ENCODE measurements around the gene PPIL1.

The PPIL1 gene

DNA sequence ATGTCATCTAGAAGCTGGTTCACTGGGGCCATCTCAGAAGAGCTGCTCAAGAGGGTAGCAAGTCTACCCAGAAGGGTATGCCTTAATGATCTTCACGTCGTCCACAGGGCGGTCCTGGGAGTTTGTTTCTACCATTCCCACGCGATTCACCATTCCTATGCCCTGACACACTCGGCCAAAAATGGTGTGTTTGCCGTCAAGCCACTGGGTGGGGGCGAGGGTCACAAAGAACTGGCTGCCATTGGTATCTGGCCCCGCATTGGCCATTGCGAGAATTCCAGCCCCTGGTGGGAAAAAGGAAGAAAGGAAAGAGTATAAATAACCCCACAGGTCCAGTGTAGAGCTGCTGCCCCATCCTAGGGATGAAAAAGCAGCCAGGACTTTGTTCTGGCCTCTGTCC lies 18.9 kb downstream of the PPIL1 start:
- DNase-seq (ENCODE audit: low read depth, low spot score): no peak

DNA sequence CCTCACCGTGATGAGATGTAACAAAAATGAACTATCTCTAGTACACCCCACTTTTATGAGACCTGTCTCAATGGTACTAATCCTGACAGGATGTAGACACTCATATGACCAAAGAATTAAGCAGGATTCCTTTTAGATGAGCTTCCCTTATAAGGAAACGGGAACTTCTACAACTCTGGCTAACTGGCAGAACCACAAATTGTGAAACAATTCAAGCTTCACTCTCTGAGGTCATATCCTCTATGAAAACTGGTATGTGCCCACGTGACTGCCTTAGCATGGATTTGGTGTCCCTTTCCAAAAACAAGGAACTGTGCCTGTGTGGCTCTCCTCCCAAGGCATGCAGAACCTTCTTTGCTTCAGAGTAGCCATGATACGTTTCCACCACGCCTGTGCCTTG lies 21.3 kb downstream of the PPIL1 start:
- no peak for DNase-seq (ENCODE audit: low read depth, low spot score)

DNA sequence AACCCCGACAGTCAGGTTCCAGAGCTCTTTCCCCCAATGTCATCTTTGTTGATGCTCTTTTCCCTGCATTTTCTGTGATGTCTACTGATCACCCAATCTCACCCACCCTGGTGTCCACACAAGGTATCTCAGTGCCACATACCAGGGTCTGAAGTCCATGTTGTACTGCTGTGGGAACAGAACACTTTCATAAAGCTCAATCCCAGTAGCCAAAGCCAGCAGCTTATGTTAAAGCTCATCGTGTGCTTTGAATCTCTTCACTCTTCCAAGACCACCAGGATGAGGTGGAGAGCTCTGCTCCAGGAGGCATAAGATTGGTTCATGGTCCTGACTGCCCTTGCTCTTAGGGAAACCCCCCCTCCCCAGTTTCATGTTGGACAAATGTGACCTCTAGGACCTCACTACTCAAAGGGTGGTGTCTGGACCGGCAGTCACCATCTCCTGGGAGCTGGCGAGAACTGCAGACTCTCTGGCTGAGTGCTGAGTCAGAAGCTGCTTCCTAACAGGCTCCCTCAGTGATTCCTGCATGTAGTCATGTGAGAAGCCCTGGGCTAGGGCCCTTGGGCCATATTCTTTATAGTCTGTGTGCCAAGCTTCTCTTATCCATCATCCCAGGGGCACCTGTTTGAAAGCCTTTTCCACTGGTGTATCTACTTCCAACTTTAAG lies 22.0 kb downstream of the PPIL1 start:
- DNase-seq (ENCODE audit: low read depth, low spot score): no peak

DNA sequence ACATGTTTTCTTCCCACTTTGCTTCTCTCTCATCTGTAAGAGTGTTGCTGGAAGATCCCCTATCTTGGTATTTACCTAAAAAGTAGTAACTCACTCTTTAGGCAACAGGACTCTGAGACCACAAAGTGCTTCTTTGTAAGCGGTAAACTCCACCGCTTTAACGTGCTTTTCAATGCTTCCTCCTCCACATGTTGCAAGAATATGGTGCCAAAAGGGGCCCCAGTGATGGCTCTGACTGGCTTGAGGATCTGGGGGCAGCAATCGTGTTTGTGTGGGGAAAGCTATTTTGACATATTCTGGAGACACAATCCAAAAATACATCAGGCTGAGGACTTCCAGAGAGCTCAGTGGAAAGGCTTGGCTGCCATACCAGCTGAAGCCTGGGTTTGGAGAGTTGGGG lies 23.0 kb downstream of the PPIL1 start:
- DNase-seq (ENCODE audit: low read depth, low spot score): no peak

DNA sequence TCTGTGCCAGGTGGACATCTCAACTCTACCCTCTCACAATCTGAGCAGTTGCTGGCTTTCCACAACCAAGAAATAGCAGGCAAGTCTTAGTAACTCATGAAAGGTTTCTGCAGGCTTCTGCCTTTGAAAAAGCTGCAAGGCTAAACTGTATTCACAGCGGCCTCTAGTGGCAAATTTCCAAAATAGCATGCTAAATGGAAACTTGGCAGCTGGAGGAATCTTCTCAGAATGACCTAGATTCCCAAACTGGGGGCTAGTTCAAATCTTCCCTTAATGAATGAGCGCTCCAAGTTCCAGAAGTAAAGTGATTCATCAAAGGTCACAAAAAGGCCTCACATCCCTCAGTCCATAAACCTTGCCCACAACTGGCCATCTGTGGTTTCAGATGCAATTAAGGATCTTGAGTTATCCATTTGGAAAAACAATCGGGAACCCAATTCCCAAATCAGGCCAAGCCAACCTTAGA lies 23.4 kb downstream of the PPIL1 start:
- DNase-seq (ENCODE audit: low read depth, low spot score): peak; percentile 66

DNA sequence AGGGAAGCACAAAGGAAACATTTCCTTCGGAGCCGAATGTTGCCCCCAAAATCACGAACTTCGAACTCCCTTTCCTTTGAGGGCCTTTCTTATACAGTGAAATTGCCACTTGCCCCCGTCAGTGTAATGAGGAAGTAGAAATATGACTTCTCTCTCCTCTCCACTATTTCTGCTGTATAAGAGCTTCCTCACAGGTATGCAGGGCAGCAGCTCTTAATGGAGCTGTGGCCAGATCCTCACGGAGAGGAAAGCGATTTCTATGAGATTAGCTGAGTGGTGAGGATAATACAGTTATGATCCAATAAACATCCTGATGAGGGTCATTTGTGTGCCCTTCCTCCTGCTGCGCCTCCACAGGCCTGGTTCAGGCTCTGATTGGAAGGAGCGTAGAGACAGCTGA lies 24.6 kb downstream of the PPIL1 start:
- no peak for DNase-seq (ENCODE audit: low read depth, low spot score)

DNA sequence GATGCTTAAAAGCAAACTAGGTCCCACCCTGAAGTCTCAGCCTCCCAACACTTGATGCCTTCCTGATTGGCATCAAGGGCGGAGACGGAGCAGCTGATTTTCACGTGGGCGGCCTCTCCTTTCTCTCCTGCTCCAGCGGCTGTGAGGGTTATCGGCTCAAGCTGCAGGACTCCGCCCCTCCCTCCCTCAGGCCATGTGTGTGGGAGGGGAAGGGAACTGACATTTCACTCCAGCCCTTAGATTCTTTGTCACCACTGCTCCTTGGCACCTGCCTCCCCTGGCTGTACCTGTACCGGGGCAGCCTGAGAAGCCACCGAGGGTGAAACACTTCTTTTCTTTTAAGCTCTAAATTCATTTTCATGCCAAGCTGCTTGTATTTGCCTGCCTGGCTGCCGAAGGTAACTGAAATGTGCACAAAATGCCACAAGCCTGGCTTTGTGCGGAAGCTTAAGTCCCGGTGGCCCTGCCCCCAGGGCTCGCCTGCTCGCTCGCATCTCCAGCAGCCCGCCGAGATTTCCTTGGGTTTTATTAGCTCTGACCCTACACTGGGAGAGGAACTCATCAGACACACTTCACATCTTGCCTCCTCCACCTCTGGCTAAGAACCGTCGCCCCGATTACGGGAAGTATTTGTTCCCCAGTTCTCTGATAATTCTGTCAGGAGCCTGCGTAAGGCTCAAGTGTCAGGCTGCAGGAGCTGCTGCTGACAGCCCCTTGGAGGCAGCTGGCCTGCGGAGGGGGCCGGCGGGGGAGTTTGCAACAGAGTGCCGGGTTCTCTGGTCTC lies 25.8 kb downstream of the PPIL1 start:
- peak; percentile 96 for DNase-seq (ENCODE audit: low read depth, low spot score)

DNA sequence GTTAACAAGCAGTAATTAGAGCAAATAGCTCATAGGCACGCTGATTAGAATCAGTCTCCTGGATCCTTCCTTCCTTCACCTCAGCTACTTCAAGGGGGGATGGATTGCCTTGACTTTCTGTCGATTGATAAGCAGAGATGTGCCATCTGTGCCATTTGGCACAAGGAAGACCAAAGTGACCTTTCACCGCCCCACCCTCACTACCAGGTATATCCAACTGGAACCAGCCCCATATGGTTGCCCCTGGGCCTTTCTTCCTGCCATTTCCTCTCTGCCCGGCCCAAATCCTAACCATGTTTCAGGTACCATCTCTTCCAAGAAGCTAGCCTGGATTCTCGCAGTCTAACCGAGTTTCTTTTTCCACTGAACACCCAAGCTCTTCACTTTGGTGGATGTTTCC lies 26.6 kb downstream of the PPIL1 start:
- DNase-seq (ENCODE audit: low read depth, low spot score): no peak

DNA sequence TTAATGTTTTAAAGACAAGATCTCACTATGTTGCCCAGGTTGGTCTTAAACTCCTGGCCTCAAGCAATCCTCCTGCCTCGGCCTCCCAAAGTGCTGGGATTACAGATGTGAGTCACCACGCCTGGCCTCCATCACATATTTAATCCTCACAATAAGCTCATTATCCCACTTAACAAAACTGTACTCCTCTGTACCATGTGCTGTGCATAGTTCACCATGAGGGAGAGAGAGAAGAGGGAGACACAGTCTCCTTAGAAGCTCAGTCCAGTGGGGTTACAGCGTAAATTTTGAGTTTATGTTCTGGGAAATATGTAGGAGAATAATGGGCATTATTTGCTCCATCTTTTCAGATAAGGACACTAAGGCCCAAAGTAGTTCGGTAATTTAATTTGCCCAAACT lies 27.5 kb downstream of the PPIL1 start:
- DNase-seq (ENCODE audit: low read depth, low spot score): no peak

DNA sequence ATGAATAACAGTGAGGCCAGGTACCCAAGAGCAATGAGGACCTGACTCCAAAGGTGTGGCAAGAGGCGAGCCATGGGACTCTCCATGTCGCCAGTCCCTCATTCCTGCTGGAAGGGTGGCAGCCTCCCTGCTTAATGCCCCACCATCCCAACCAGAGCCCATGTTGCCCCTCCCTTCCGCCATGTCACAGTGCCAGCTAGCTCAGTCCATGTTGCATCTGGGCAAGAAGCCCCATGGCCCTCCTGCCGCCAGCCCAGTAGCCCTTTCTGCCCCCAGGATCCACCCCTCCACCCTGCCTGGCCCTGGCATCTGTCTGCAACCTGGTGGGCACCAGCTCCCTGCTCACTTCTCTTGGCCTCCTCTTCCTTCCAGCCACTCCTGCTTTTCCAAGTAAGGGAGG lies 29.4 kb downstream of the PPIL1 start:
- DNase-seq (ENCODE audit: low read depth, low spot score): no peak

DNA sequence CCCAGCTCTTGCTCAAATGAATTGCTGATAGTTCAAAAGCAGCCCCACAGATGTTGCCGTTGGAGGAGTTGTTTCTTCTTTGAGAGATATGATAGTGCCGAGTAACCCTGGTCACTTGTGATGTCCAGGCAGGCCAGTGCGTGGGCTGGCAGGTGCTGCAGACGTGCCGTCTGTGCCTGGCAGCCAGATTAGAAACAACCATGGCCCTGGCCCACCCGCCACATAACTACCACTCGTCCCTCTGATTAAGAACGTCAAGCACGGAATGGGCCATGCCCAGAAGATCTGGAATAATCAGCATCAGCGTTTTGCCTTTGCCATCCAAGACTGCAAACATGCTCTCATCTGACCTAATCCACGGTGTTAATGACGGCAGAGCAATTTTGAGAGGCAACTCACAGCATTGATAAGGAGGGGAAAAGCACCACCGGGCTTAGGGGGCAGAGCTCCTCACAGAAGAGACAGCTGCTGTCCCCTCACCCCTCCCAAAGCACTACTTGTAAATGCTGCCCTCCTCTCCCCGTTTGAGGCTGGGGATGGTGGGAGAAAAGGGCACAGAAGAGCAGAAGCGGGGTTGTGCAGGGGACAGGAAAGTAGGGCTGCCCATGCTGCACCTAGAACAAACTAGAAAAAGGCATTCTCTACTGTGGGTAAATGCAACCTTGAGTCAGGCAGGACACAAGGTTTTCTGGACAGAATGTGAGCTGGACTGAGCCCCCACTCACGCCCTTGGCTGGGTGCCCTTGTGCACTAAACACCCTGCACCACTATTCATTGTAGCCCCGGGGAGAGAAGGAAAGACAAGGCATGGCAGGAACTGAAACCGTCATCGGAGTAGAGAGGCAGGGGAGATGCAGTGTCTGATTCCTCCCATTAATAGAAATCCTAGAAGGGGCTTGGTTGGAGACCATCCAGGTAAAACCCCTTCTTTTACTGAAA lies 30.1 kb downstream of the PPIL1 start:
- no peak for DNase-seq (ENCODE audit: low read depth, low spot score)

DNA sequence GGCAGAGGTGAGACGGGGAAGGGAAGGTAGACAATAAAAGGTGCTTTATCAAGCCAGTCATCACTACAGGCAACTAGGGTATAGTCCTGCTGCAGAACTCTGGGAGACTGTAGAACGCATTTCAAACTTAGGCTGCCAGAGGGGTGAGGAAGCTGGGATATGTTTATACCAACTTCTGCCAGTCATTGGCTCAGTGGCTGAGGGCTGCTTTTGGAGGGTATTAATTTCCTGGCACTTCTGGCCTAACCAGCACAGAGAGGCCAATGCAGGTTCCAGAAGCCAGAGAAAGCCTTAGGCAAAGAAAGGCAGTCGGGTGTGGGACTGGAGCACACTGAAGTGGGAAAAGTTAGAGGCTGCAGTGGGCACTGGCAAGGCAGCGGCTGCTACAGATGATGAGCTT lies 31.4 kb downstream of the PPIL1 start:
- no peak for DNase-seq (ENCODE audit: low read depth, low spot score)

DNA sequence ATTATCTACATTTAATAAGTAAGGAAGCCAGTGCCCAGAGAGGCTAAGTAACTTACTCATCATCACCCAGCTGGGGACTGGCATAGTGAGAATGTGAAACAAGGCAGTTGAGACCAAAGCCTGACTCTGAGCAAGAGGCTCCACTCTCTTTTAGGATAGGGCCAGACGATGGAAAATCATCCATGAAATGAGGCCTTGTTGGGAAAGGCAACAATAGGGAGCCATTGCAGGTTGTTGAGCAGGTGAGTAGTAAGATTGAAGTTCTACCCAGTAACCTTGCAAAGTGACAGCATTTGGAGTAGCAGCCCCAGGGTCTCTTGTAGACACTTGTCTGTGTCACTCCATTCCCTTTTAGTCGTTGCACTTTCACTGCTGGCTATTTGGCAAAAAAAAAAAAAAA lies 32.8 kb downstream of the PPIL1 start:
- DNase-seq (ENCODE audit: low read depth, low spot score): no peak

DNA sequence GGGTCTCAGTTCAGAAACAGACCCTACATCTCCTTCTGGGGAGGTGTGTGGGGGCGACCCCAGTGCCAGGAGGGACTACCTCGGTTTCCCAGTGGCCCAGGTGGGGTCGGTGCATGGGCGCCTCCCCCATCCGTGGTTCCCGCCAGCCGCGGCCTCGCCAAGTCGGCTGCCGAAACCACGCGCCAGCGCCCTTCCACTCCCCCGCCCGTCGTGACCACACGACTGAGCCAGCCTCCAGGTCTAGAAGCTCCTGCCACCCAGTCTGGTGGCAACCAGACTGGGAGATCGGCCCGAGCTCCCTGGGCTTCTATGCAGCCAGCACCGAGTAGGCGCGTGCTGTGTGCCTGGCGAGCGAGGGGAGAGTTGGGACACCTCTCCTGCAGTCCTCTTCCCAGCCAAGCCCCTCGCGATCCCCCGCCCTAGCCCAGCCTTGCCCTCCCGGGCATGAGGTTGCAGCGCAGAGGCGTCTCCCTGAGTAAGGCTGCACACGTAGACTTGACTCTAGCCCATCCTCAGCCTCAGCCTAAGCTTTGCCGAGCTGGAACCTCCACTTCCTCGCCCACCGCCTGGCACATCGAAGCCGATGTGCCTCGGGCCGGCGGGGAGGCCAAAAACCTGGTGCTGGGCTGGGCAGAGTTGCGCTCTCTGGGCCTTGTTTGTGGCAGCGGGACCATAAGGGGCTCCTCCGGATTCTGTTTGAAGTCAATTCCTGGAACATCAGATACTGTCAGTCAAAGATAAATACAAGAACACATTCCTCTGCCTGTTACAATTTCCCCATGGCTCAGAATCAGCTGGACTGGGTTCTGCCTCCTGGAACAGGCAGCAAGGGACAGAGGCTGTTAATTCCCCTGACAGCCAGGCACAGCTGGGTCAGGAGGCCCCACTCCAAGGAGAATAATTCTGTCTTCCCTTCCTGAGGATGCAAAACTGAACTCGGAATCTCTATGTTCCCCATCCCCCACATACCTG lies 33.9 kb downstream of the PPIL1 start:
- DNase-seq (ENCODE audit: low read depth, low spot score): peak; percentile 52

DNA sequence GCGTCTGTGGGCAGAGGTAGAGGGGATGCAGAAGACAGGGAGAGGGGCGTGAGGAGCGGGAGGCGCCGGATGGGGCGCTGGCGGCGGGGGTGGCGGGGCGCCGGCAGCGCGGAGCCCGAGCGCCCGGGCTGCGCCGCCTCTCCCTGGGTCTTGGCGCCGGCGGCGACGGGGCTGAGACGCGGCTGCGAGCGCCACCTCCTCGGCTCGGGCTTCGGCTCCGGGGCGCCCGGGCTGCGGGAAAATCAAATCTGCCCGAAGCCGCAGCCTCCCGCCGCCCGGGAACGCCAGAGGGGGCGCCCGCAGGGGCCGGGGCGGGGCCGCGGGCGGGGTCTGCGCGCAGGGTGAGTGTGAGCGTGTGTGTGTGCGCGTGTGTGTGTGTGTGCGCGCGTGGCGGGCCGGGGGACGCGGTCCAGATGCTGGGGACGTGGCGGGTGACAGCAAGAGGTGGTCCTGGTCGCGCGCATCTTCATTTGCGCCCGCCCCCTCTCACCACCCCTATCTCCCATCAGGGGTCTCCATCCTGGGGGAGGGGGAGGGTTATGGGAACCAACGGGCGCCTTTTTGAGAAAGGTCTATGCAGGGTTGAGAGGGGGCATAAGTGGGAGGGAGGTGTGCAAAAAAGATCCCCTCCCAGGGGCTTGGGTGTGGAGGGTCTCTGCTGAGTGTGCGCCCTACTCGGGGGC lies 34.7 kb downstream of the PPIL1 start:
- DNase-seq (ENCODE audit: low read depth, low spot score): no peak

DNA sequence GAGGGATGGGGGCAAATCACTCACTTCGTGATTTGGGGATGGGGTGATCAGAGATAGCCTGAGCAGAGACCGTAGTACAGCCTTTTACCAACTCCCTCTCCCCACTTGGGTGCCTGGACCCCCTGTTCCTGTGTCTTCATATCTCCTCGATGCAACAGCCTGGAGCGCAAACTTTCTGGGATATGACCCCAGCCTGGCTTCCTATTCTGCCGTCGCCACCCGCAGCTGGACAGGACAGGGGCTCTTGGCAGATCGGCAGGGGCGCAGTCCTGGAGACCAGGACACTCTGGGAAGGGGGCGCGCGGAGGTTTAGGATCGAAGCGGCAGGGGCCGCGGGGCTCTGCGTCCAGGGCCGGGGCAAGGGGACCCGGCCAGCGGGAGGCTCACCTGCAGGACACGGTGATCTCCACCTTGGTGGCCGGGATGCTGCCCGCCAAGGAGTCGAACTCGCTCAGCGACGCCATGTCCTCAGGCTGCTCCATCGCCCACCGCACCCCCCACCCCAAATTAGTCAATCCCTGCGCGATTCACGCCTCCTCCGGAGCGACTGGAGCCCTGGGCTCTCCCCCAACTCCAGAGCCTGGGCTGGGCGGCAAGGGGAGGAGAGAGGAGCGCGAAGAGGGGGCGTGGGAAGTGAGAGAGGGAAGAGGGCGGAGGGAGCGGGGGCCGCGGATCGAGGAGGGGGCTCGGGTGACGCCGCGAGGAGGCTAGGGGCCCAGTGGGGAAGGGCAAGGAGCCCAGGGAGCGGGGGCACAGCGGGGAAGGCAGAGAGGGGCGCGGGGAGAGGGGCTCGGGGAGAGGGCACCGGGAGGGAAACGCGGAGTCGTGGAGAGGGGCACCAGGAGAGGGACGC lies 35.5 kb downstream of the PPIL1 start, which contains the start of gene CPNE5:
CPNE5 (minus strand) TSS at position 549 of the 853 bp plus-strand sequence; CDS start at position 482, 67 bp downstream.
- DNase-seq (ENCODE audit: low read depth, low spot score): no peak

DNA sequence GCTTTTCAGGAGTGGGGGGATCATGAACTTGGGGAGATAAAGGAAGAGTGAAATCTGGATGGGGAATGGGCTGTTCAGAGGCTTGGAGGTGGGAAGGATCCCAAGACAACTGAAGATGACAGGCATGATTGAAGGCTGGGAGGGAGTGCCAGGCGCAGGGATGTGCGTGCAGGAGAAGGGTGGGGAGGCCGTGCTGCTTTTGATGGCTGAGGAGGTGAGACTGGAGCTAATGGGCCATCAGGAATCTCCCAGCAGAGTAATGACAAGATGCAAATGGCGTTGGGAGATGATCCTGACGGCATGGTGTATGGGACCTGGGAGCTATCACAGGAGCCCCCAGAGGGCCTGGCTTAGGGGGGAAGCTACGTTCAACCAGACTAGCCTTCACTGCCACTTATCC lies 36.9 kb downstream of the PPIL1 start:
- no peak for DNase-seq (ENCODE audit: low read depth, low spot score)

DNA sequence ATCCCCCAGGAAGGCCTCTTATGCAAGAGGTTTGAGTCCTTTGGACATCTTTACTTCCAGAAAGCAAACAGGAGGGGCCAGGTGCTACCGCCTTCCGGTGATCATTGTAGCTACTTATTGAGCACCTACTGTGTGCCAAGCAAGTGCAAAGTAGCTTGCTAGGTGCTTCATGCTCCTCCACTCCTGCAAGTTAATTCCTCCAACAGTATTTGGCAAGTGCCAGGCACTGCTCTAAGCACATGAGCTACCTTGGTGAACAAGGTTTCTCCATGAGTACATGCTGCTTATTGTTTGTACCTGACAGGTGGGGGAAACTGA lies 37.6 kb downstream of the PPIL1 start:
- no peak for DNase-seq (ENCODE audit: low read depth, low spot score)
